Neuronal stem cell (in vitro differentiated cells): ENCODE results near the gene CIRBP.

Experiments
- DNase-seq: peaks from one replicate; pipeline ENCODE4 v3.0.0-alpha.2; 2013; ENCODE audit warnings: low spot score
- H2AFZ ChIP-seq: one replicate; pipeline ENCODE4 v1.6.1; 2013; ENCODE audit warnings: mild to moderate bottlenecking, low read length, inconsistent platforms
- H2AK5ac ChIP-seq: 2 replicates; pipeline ENCODE4 v1.6.1; 2013; ENCODE audit warnings: low read depth, mild to moderate bottlenecking, inconsistent platforms, low read length, moderate library complexity, mixed read lengths
- H2BK120ac ChIP-seq: 2 replicates; pipeline ENCODE4 v1.6.1; 2013; ENCODE audit warnings: low read depth, mild to moderate bottlenecking, inconsistent platforms, low read length, moderate library complexity, mixed read lengths
- H2BK12ac ChIP-seq: one replicate; pipeline ENCODE4 v1.6.1; 2013; ENCODE audit warnings: low read length, inconsistent platforms
- H2BK15ac ChIP-seq: 2 replicates; pipeline ENCODE4 v1.6.1; 2013; ENCODE audit warnings: mild to moderate bottlenecking, low read length, inconsistent platforms, mixed read lengths
- H2BK5ac ChIP-seq: one replicate; pipeline ENCODE4 v1.6.1; 2013; ENCODE audit warnings: inconsistent platforms, mild to moderate bottlenecking, low read length, moderate library complexity
- H3K14ac ChIP-seq: one replicate; pipeline ENCODE4 v1.6.1; 2013; ENCODE audit warnings: low read length, inconsistent platforms
- H3K18ac ChIP-seq: 2 replicates; pipeline ENCODE4 v1.6.1; 2013; ENCODE audit warnings: low read length, inconsistent platforms
- H3K23ac ChIP-seq: 2 replicates; pipeline ENCODE4 v1.6.1; 2013; ENCODE audit warnings: low read depth, mild to moderate bottlenecking, mixed read lengths, low read length, inconsistent platforms; ENCODE audit not compliant: poor library complexity
- H3K27ac ChIP-seq: replicated peaks from 3 replicates; pipeline ENCODE4 v1.5.1; 2013; ENCODE audit warnings: low read length, inconsistent platforms
- H3K27me3 ChIP-seq, 3 experiments: 2 replicates each; pipeline ENCODE4 v1.6.1; 2013; ENCODE audit warnings: low read length in 3 of 3, mild to moderate bottlenecking in 2 of 3, inconsistent platforms in 1 of 3, low read depth in 1 of 3, mixed read lengths in 1 of 3, moderate library complexity in 1 of 3; ENCODE audit not compliant: control insufficient read depth in 3 of 3, insufficient read depth in 3 of 3
- H3K36me3 ChIP-seq, 2 donors: replicated peaks in 1 of 2; 2 replicates each; pipeline ENCODE4 v1.6.1; 2013; ENCODE audit warnings: low read length in 2 of 2; ENCODE audit not compliant: control insufficient read depth in 2 of 2, insufficient read depth in 2 of 2
- H3K4ac ChIP-seq: 2 replicates; pipeline ENCODE4 v1.6.1; 2013; ENCODE audit warnings: inconsistent platforms, mild to moderate bottlenecking, low read length, moderate library complexity
- H3K4me1 ChIP-seq, 2 donors: 1 replicate in 1 of 2; 2 replicates in 1 of 2; pipeline ENCODE4 v1.6.1; 2013; ENCODE audit warnings: low read length in 2 of 2, low read depth in 1 of 2; ENCODE audit not compliant: control insufficient read depth in 2 of 2, insufficient read depth in 1 of 2
- H3K4me2 ChIP-seq: one replicate; pipeline ENCODE4 v1.6.1; 2013; ENCODE audit warnings: mild to moderate bottlenecking, low read length, inconsistent platforms; ENCODE audit not compliant: insufficient read depth, poor library complexity, severe bottlenecking
- H3K4me3 ChIP-seq, 2 donors: 2 replicates each; pipeline ENCODE4 v1.5.1; 2013; ENCODE audit warnings: low read length in 2 of 2, mild to moderate bottlenecking in 2 of 2, inconsistent platforms in 1 of 2, moderate library complexity in 1 of 2
- H3K79me1 ChIP-seq: one replicate; pipeline ENCODE4 v1.6.1; 2013; ENCODE audit warnings: low read depth, mild to moderate bottlenecking, inconsistent platforms, low read length, moderate library complexity
- H3K9ac ChIP-seq: one replicate; pipeline ENCODE4 v1.6.1; 2013; ENCODE audit warnings: mild to moderate bottlenecking, low read depth, low read length, inconsistent platforms; ENCODE audit not compliant: poor library complexity
- H3K9me3 ChIP-seq, 2 donors: replicated peaks in 1 of 2; 2 replicates each; pipeline versions ENCODE3 to v1.6.1; 2013; ENCODE audit warnings: low read length in 2 of 2, mild to moderate bottlenecking in 2 of 2, inconsistent platforms in 1 of 2, low read depth in 1 of 2, mixed read lengths in 1 of 2, moderate library complexity in 1 of 2; ENCODE audit not compliant: control insufficient read depth in 2 of 2, insufficient read depth in 1 of 2
- H4K8ac ChIP-seq: one replicate; pipeline ENCODE4 v1.6.1; 2013; ENCODE audit warnings: low read depth, mild to moderate bottlenecking, inconsistent platforms, low read length, moderate library complexity
- H4K91ac ChIP-seq: one replicate; pipeline ENCODE4 v1.6.1; 2013; ENCODE audit warnings: low read length, low read depth, mild to moderate bottlenecking, inconsistent platforms; ENCODE audit not compliant: poor library complexity
- WGBS, 2 donors: extraction: QIAGEN DNeasy Blood & Tissue Kit; methylation state at CpG; one replicate each; pipeline ENCODE4 v1.1.7; 2013; ENCODE audit warnings: missing lambda C conversion rate in 2 of 2, mixed read lengths in 1 of 2; ENCODE audit not compliant: insufficient read length in 2 of 2, insufficient replicate concordance in 1 of 2; ENCODE audit errors: extremely low coverage in 2 of 2; 5-methylcytosine and 5-hydroxymethylcytosine counted together

CIRBP gene

GRCh38 chr19:1266916-1267476, 2.1 kb upstream of the CIRBP start:
- H2BK5ac ChIP-seq, result peak overlapping the region; percentile 84
- peak overlapping the region; percentile 99 for H3K23ac ChIP-seq
- peak overlapping the region; percentile 73 for H2BK120ac ChIP-seq
- peak overlapping the region; percentile 88 for H2AFZ ChIP-seq
- WGBS, 2 donors, result no CpG with 5 or more reads among the region's 59 CpGs
- peak overlapping the region; percentile 96 for H2BK15ac ChIP-seq
- H3K4me3 ChIP-seq, result peak overlapping the region; percentile 47 to 81
- H4K8ac ChIP-seq, result no peak overlapping the region
- peak overlapping the region; percentile 94 for H4K91ac ChIP-seq
- H3K4me1 ChIP-seq, result peaks cover 56 to 69% of the 10 kb centered on the region in 2 donors
- peak overlapping the region; percentile 47 for H3K14ac ChIP-seq
- H2BK12ac ChIP-seq, result no peak overlapping the region
- H3K9me3 ChIP-seq, result no peaks in the 10 kb centered on the region
- peaks cover 19% of the 10 kb centered on the region for H3K79me1 ChIP-seq
- H3K9ac ChIP-seq, result peak overlapping the region; percentile 83
- H3K4ac ChIP-seq, result peak overlapping the region; percentile 17
- peak overlapping the region; percentile 99 for H2AK5ac ChIP-seq
- H3K4me2 ChIP-seq, result peak overlapping the region; percentile 90
- peak overlapping the region; percentile 100 for H3K18ac ChIP-seq
- peaks cover 15 to 24% of the 10 kb centered on the region in 2 donors for H3K36me3 ChIP-seq
- DNase-seq, result no peak
- peak overlapping the region; percentile 68 for H3K27ac ChIP-seq
- peaks cover 0 to 2% (median 0%) of the 10 kb centered on the region in 3 experiments for H3K27me3 ChIP-seq

DNA sequence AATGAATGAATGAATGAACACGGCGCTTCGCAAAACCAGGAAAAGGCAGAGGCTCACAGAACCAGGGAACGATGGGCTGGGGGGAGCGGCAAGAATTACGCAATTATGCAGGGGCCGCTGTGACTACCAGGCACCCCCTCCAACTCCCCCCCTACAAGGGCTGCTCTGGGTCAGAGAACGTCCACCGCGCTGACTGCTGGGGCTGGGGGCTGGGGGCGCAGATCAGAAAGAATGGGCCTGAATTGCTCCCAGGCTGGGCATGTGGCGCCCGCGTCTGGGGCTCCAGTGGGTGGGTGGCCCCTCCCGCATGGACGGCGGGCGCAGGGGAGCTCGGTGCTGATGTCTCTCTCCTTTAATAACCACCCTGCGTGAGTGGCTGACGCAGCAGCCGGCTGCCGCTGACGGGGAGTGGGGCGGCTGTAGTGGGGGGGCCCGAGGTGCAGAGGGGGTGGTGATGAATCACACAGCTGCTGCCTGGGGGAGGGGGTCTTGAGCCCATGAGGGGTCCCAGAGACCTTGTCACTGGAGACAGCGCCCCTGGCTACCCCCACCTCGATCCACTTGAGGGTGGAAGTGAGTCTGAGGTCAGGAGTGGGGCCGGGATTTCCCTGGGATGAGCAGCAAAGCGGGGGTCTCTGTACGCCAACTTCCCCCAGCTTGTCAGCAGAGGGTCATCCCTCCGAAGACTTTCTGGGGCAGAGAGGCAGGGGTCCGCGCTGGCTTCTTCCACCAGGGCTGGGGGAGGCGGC, 1.5 kb upstream of the CIRBP start:
- Histone ChIP-seq H3K79me1 (peaks cover 18% of the 10 kb centered on the region), H3K4ac (no peak overlapping the region), H3K9me3 (no peaks in the 10 kb centered on the region), H2BK5ac (peak overlapping the region; percentile 84), H3K36me3 (peaks cover 19 to 31% of the 10 kb centered on the region in 2 donors), H2AK5ac (peak overlapping the region; percentile 99), H2BK120ac (peak overlapping the region; percentile 73), H3K14ac (peak overlapping the region; percentile 47), H2AFZ (peak overlapping the region; percentile 81), H3K23ac (peak overlapping the region; percentile 99), H3K4me3 (peak overlapping the region; percentile 47 to 81), H2BK15ac (peak overlapping the region; percentile 96), H3K4me2 (peak overlapping the region; percentile 90), H3K27me3 (peaks cover 0 to 2% (median 0%) of the 10 kb centered on the region in 3 experiments), H2BK12ac (peak overlapping the region; percentile 75), H4K8ac (no peak overlapping the region), H3K9ac (peak overlapping the region; percentile 85), H3K4me1 (peaks cover 54 to 63% of the 10 kb centered on the region in 2 donors), H3K27ac (no peak overlapping the region), H4K91ac (no peak overlapping the region), H3K18ac (peak overlapping the region; percentile 86)
- DNase-seq, result no peak
- WGBS, 2 donors, result no CpG with 5 or more reads among the region's 35 CpGs

GRCh38 chr19:1268226-1269064, 687 bp upstream of the CIRBP start:
- 100% methylated on average over 3 of the region's 40 CpGs; no CpG with 5 or more reads in 1 of the 2 donors for WGBS, 2 donors
- Histone ChIP-seq H3K27me3 (peaks cover 0 to 2% (median 0%) of the 10 kb centered on the region in 3 experiments), H3K14ac (peak overlapping the region; percentile 40), H3K23ac (peak overlapping the region; percentile 100), H3K27ac (peak overlapping the region; percentile 43), H3K4ac (no peak overlapping the region), H3K4me3 (peak overlapping the region; percentile 30 to 32), H3K4me2 (peak overlapping the region; percentile 90), H2BK120ac (peak overlapping the region; percentile 73), H2BK15ac (peak overlapping the region; percentile 96), H2BK5ac (peak overlapping the region; percentile 84), H3K9me3 (no peaks in the 10 kb centered on the region), H3K79me1 (peaks cover 20% of the 10 kb centered on the region), H2BK12ac (peak overlapping the region; percentile 100), H3K36me3 (peaks cover 27 to 39% of the 10 kb centered on the region in 2 donors), H2AFZ (peak overlapping the region; percentile 81), H3K18ac (peak overlapping the region; percentile 86), H3K4me1 (peaks cover 46 to 55% of the 10 kb centered on the region in 2 donors), H4K8ac (peak overlapping the region; percentile 48), H2AK5ac (peak overlapping the region; percentile 99), H3K9ac (peak overlapping the region; percentile 78), H4K91ac (peak overlapping the region; percentile 97)
- no peak for DNase-seq
